GM18868 (cell line): ENCODE data around the gene ZNF717.
"Not testable (repeated sequence)": the region's sequence is repeated elsewhere in the genome, so short reads cannot be mapped to it uniquely, and the experiment has no call there.

ENCODE experiments used
- ATAC-seq: cut with Tn5 transposase; IDR thresholded peaks from one replicate; pipeline ENCODE4 v1.9.1; 2021; ENCODE audit warnings: mild to moderate bottlenecking, moderate library complexity; ENCODE audit not compliant: unreplicated experiment

The ZNF717 gene

GRCh38 chr3:75785081-75785755 is at the start of gene ZNF717:
Gene ZNF717, minus strand, starts transcription at chr3:75785549. Its CDS starts 2,187 bp downstream, at chr3:75783362.
- ATAC-seq: peak; percentile 88

GRCh38 chr3:75831076-75831475 is 45.7 kb upstream of the ZNF717 start:
- not testable (repeated sequence) for ATAC-seq

GRCh38 chr3:75818019-75818418 is 32.7 kb upstream of the ZNF717 start:
- ATAC-seq: not testable (repeated sequence)

GRCh38 chr3:75816287-75817180 is 31.2 kb upstream of the ZNF717 start:
- not testable (repeated sequence) for ATAC-seq

- no peak for ATAC-seq
Measured at GRCh38 chr3:75814797-75815196, 29.4 kb upstream of the ZNF717 start.

- no peak for ATAC-seq
Measured at GRCh38 chr3:75782506-75782905, 2.8 kb downstream of the ZNF717 start.

- no peak for ATAC-seq
Measured at GRCh38 chr3:75781079-75781745, 4.1 kb downstream of the ZNF717 start.

GRCh38 chr3:75777742-75778141 is 7.6 kb downstream of the ZNF717 start:
- ATAC-seq: not testable (repeated sequence)

GRCh38 chr3:75771631-75772030 is 13.7 kb downstream of the ZNF717 start:
- ATAC-seq: not testable (repeated sequence)

GRCh38 chr3:75768303-75769017 is 16.9 kb downstream of the ZNF717 start:
- ATAC-seq: no peak

- no peak for ATAC-seq
Measured at GRCh38 chr3:75737831-75738493, 47.4 kb downstream of the ZNF717 start.

- ATAC-seq: no peak
Measured at GRCh38 chr3:75727985-75728384, 57.4 kb downstream of the ZNF717 start.

GRCh38 chr3:75692061-75692460 is 93.3 kb downstream of the ZNF717 start:
- ATAC-seq: no peak

GRCh38 chr3:75687323-75687722 is 98.0 kb downstream of the ZNF717 start:
- ATAC-seq: no peak
